ENCODE data around the gene PTPDC1.

PTPDC1 gene, protein sequence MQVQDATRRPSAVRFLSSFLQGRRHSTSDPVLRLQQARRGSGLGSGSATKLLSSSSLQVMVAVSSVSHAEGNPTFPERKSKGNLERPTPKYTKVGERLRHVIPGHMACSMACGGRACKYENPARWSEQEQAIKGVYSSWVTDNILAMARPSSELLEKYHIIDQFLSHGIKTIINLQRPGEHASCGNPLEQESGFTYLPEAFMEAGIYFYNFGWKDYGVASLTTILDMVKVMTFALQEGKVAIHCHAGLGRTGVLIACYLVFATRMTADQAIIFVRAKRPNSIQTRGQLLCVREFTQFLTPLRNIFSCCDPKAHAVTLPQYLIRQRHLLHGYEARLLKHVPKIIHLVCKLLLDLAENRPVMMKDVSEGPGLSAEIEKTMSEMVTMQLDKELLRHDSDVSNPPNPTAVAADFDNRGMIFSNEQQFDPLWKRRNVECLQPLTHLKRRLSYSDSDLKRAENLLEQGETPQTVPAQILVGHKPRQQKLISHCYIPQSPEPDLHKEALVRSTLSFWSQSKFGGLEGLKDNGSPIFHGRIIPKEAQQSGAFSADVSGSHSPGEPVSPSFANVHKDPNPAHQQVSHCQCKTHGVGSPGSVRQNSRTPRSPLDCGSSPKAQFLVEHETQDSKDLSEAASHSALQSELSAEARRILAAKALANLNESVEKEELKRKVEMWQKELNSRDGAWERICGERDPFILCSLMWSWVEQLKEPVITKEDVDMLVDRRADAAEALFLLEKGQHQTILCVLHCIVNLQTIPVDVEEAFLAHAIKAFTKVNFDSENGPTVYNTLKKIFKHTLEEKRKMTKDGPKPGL

DNA sequence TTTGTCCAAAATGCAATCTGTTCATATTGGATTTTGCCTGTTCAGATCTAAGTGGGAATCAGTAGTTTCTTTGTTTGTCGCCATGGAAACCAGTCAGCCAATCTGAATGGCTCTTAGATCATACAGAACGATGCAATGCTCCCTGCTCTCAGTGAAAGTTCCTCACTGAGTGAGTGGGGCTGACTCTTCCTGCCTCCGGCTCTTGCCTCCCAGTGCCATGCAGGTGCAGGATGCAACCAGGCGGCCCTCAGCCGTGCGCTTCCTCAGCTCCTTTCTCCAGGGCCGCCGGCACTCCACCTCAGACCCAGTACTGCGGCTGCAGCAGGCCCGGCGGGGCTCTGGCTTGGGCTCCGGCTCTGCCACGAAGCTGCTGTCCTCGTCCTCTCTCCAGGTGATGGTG, at the start of gene PTPDC1:
Gene PTPDC1, plus strand, starts transcription at position 151 of the 400 bp plus-strand sequence. Its CDS starts 67 bp downstream, at position 218.
- no peak within 1 kb of the TSS for H3K9ac ChIP-seq (ENCODE audit: low read length)
- peaks cover 23% of the 10 kb centered on the region for H3K4me1 ChIP-seq (ENCODE audit: control insufficient read depth, insufficient read depth, low read length)
- no peak within 1 kb of the TSS for H3K4me3 ChIP-seq (ENCODE audit: low read length)
- no peaks in the 10 kb centered on the region for H3K9me3 ChIP-seq (ENCODE audit: control insufficient read depth, low read length)
- no peaks in the 10 kb centered on the region for H3K27me3 ChIP-seq (ENCODE audit: control insufficient read depth, insufficient read depth, low read length)
- H3K36me3 ChIP-seq (ENCODE audit: control insufficient read depth, insufficient read depth, low read length) = no peaks in the 10 kb centered on the region

DNA sequence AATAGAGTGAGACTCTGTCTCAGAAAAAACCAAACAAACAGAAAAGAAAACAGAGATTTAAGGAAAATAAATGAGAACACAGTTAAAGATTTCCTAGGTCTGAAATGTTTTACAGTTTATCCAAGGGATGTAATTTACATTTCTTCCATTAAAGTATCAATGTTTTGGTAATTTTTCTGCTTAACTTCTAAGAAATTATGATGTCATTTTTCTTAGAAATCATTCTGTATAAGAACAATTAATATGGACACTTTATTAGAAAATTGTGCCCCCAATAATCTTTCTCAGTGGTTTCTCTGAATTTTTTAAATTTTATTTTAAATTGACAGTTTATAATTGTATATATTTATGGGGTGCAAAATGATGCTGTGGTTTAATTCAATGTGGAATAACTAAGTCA, 49.8 kb upstream of the PTPDC1 start:
- Histone ChIP-seq H3K27me3 (ENCODE audit: control insufficient read depth, insufficient read depth, low read length) (no peaks in the 10 kb centered on the region), H3K9ac (ENCODE audit: low read length) (no peak overlapping the region), H3K4me1 (ENCODE audit: control insufficient read depth, insufficient read depth, low read length) (no peaks in the 10 kb centered on the region), H3K4me3 (ENCODE audit: low read length) (no peak overlapping the region), H3K9me3 (ENCODE audit: control insufficient read depth, low read length) (no peaks in the 10 kb centered on the region), H3K36me3 (ENCODE audit: control insufficient read depth, insufficient read depth, low read length) (no peaks in the 10 kb centered on the region)

DNA sequence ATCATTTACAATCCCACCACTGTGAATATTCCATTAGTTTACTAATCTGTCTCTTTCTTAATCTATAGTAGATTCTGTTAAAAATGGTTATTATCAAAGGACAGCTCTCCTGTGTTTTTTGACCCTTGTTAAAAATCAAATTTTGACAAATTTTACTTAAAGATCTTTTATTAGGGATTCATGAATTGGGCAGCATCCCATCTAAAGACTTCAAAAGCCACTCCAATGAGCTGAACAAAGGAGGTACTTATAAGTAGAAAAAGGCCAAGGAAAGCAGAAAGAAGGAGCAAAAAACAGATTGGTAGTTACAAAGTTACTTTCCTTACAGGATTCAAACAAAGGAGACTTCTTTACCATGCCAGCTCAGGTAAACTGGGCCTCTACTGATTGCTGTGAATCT, 44.5 kb upstream of the PTPDC1 start:
- H3K9me3 ChIP-seq (ENCODE audit: control insufficient read depth, low read length) = no peaks in the 10 kb centered on the region
- no peaks in the 10 kb centered on the region for H3K27me3 ChIP-seq (ENCODE audit: control insufficient read depth, insufficient read depth, low read length)
- H3K4me3 ChIP-seq (ENCODE audit: low read length) = no peak overlapping the region
- H3K4me1 ChIP-seq (ENCODE audit: control insufficient read depth, insufficient read depth, low read length) = no peaks in the 10 kb centered on the region
- H3K36me3 ChIP-seq (ENCODE audit: control insufficient read depth, insufficient read depth, low read length) = no peaks in the 10 kb centered on the region
- no peak overlapping the region for H3K9ac ChIP-seq (ENCODE audit: low read length)

DNA sequence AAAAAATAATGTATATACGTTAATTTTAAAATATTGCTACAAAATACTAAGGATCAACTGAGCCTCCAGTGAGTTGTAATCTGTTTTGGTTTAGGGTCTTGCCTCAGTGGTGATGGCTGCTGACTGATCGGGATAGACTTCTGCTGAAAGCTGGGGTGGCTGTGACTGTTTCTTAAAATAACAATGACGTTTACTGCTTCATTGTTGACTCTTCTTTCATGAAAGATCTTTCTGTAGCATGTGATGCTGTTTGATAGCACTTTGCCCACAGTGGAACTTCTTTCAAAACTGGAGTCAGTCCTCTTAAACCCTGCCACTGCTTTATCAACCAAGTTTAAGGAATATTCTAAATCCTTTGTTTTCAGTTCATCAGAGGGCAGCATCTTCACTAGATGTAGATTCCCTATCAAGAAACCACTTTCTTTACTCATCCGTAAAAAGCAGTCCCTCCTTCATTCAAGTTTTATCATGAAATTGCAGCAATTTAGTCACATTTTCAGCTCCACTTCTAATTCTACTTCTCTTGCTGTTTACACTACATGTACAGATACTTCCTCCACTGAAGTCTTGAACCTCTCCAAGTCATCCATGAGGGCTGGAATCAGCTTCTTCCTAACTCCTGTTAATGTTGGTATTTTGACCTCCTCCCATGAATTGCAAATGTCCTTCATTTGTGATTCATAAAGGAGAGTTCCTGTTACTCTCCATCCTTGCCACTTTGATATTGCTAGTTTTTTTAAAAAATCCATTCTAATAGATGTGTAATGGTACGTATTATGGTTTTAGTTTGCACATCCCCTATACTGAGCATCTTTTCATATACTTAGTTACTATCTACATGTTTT, 41.5 kb upstream of the PTPDC1 start:
- H3K27me3 ChIP-seq (ENCODE audit: control insufficient read depth, insufficient read depth, low read length) = no peaks in the 10 kb centered on the region
- H3K9ac ChIP-seq (ENCODE audit: low read length) = no peak overlapping the region
- no peaks in the 10 kb centered on the region for H3K36me3 ChIP-seq (ENCODE audit: control insufficient read depth, insufficient read depth, low read length)

DNA sequence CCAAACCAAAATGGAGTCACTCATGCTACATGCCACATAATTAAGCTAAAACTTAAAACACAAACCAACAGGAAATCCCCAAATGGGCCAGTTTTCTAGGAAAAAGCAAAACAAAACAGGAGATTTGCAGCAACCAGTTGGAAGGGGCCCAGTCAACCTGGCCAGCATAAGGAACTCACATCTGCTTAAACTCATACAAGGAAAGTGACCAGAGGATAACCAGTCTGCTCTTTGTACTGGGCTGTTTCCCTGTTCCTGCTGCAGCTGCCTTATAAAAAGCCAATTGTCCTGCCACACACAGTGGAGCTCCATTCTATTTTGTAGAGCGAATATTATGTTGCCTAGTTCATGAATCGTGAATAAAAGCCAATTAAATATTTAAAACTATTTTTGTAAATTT, 29.5 kb upstream of the PTPDC1 start:
- H3K27me3 ChIP-seq (ENCODE audit: control insufficient read depth, insufficient read depth, low read length) = no peaks in the 10 kb centered on the region
- H3K9me3 ChIP-seq (ENCODE audit: control insufficient read depth, low read length) = no peaks in the 10 kb centered on the region
- no peaks in the 10 kb centered on the region for H3K4me1 ChIP-seq (ENCODE audit: control insufficient read depth, insufficient read depth, low read length)
- no peak overlapping the region for H3K9ac ChIP-seq (ENCODE audit: low read length)
- no peak overlapping the region for H3K4me3 ChIP-seq (ENCODE audit: low read length)
- no peaks in the 10 kb centered on the region for H3K36me3 ChIP-seq (ENCODE audit: control insufficient read depth, insufficient read depth, low read length)

More for the DNA sequence above, 41.5 kb upstream of the PTPDC1 start:
- no peaks in the 10 kb centered on the region for H3K4me1 ChIP-seq (ENCODE audit: control insufficient read depth, insufficient read depth, low read length)
- no peaks in the 10 kb centered on the region for H3K9me3 ChIP-seq (ENCODE audit: control insufficient read depth, low read length)
- H3K4me3 ChIP-seq (ENCODE audit: low read length) = no peak overlapping the region

DNA sequence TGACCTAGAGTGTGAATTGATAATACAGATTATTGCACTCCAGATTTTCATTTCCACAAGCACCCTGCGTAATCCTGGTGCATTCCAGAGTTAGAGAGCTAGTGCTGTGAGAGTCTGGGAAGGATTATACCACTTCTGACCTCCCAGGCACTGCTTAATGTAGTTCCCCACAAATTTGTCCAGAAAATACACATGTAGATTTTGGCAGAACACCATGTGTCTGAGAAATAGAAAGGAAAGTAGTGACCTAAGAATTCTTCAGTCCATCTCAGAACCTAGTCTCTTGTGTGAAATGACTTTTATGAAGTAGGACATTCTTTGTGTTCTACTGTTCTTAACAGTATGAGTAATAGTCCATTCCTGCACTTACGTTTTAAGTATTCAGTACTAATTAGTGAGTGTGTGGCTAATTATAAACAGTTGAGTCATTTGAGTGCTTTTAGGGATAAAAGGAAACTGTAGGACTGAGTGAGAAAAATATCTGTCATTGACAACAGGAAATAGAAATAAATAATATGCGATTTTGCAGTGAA, 27.8 kb upstream of the PTPDC1 start:
- no peaks in the 10 kb centered on the region for H3K9me3 ChIP-seq (ENCODE audit: control insufficient read depth, low read length)
- H3K4me3 ChIP-seq (ENCODE audit: low read length) = no peak overlapping the region
- no peaks in the 10 kb centered on the region for H3K27me3 ChIP-seq (ENCODE audit: control insufficient read depth, insufficient read depth, low read length)
- H3K9ac ChIP-seq (ENCODE audit: low read length) = no peak overlapping the region
- no peaks in the 10 kb centered on the region for H3K4me1 ChIP-seq (ENCODE audit: control insufficient read depth, insufficient read depth, low read length)
- H3K36me3 ChIP-seq (ENCODE audit: control insufficient read depth, insufficient read depth, low read length) = no peaks in the 10 kb centered on the region

DNA sequence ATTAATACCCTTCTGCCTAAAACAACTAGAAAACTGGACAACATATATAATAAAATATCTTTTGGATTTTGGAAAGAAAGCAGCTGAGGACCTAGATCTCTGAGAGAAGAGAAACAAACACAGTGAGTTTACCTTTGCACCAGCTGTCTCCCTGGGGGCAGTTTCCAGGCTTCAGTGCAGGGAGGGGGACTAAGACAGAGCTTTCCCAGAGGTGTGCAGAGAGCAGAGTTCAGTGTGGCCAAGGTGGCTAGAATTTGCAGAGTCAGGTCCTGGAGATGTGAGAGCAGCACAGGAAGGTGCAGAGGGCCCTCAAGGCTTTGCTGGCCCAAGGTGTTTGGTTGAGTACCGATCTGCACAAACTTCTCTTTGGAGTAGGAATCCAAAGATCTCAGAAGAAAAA, 26.3 kb upstream of the PTPDC1 start:
- Histone ChIP-seq H3K36me3 (ENCODE audit: control insufficient read depth, insufficient read depth, low read length) (no peaks in the 10 kb centered on the region), H3K4me3 (ENCODE audit: low read length) (no peak overlapping the region), H3K27me3 (ENCODE audit: control insufficient read depth, insufficient read depth, low read length) (no peaks in the 10 kb centered on the region), H3K9me3 (ENCODE audit: control insufficient read depth, low read length) (no peaks in the 10 kb centered on the region), H3K9ac (ENCODE audit: low read length) (no peak overlapping the region), H3K4me1 (ENCODE audit: control insufficient read depth, insufficient read depth, low read length) (no peaks in the 10 kb centered on the region)

DNA sequence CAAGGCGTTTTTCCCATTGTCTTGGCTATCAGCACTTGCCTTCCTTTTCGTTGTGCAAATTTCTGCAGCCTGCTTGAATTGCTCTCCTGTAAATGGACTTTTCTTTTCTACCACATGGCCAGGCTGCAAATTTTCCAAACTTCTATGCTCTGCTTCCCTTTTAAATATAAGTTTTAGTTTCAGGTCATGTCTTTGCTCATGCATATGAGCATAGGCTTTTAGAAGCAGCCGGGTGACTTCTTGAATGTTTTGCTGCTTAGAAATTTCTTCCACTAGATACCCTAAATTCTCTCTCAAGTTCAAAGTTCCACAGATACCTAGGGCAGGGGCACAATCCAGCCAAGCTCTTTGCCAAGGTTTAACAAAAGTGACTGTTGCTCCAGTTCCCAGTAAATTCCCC, 22.4 kb upstream of the PTPDC1 start:
- no peak overlapping the region for H3K4me3 ChIP-seq (ENCODE audit: low read length)
- peaks cover 11% of the 10 kb centered on the region for H3K4me1 ChIP-seq (ENCODE audit: control insufficient read depth, insufficient read depth, low read length)
- H3K36me3 ChIP-seq (ENCODE audit: control insufficient read depth, insufficient read depth, low read length) = no peaks in the 10 kb centered on the region
- no peaks in the 10 kb centered on the region for H3K9me3 ChIP-seq (ENCODE audit: control insufficient read depth, low read length)
- H3K9ac ChIP-seq (ENCODE audit: low read length) = no peak overlapping the region
- no peaks in the 10 kb centered on the region for H3K27me3 ChIP-seq (ENCODE audit: control insufficient read depth, insufficient read depth, low read length)

DNA sequence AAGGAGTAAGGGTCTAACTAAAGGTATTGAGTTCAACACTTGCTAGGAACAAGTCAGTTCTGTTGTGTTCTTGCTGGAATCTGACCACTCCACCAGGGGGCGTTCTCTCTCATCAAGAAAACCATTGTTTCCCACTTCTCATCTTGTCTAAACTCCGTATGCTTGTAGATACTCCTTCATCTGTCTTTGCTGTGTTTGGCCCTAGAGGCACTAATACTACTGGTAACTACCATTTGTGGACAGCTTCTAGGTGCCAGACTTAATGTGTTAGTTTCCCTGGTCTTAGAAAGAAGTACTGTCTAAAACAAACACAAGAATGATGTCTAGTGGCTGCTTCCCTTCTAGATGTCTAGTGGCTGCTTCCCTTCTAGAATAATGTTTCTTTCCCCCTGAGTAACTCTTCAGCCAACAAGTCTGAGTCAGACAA, 18.7 kb upstream of the PTPDC1 start:
- H3K36me3 ChIP-seq (ENCODE audit: control insufficient read depth, insufficient read depth, low read length) = no peaks in the 10 kb centered on the region
- H3K9ac ChIP-seq (ENCODE audit: low read length) = no peak overlapping the region
- H3K9me3 ChIP-seq (ENCODE audit: control insufficient read depth, low read length) = no peaks in the 10 kb centered on the region
- no peaks in the 10 kb centered on the region for H3K27me3 ChIP-seq (ENCODE audit: control insufficient read depth, insufficient read depth, low read length)
- no peak overlapping the region for H3K4me3 ChIP-seq (ENCODE audit: low read length)
- H3K4me1 ChIP-seq (ENCODE audit: control insufficient read depth, insufficient read depth, low read length) = peaks cover 11% of the 10 kb centered on the region

DNA sequence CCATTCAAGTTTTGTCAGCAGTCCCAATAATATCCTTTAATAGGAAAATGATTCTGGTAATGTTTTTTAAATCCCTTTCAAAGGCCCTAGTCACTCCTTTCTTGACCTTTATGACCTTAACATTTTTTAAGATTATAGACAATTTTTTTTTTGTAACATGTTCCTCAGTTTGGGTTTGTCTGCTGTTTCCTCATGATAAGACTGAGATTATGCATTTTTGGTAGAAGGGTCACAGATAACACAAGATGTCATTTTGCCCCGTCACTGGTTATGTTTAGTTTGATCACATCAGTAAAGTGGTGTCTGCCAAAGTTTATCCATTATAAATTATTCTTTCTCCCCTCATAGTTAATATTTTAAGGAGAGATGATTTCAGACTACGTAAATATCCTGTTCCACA, 16.0 kb upstream of the PTPDC1 start:
- H3K4me3 ChIP-seq (ENCODE audit: low read length) = no peak overlapping the region
- no peaks in the 10 kb centered on the region for H3K36me3 ChIP-seq (ENCODE audit: control insufficient read depth, insufficient read depth, low read length)
- H3K27me3 ChIP-seq (ENCODE audit: control insufficient read depth, insufficient read depth, low read length) = no peaks in the 10 kb centered on the region
- H3K9me3 ChIP-seq (ENCODE audit: control insufficient read depth, low read length) = no peaks in the 10 kb centered on the region
- H3K9ac ChIP-seq (ENCODE audit: low read length) = no peak overlapping the region
- H3K4me1 ChIP-seq (ENCODE audit: control insufficient read depth, insufficient read depth, low read length) = peaks cover 11% of the 10 kb centered on the region

DNA sequence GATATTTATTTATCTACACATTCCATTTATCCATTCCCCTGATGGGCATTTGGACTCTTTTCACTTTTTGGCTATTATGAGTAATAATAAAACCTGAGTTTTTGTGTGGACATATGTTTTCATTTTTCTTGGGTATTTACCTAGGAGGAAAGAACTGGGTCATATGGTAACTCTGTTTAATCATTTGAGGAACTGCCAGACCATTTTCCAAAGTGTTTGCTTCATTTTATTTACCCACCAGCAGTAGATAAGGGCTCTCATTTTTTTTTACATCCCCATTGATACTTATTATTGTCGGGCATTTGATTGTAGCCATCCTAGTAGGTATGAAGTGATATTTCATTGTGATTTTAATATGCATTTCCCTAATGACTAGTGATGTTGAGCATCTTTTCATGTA, 7.7 kb upstream of the PTPDC1 start:
- Histone ChIP-seq H3K4me3 (ENCODE audit: low read length) (no peak overlapping the region), H3K36me3 (ENCODE audit: control insufficient read depth, insufficient read depth, low read length) (no peaks in the 10 kb centered on the region), H3K9ac (ENCODE audit: low read length) (no peak overlapping the region), H3K9me3 (ENCODE audit: control insufficient read depth, low read length) (no peaks in the 10 kb centered on the region), H3K4me1 (ENCODE audit: control insufficient read depth, insufficient read depth, low read length) (peaks cover 14% of the 10 kb centered on the region), H3K27me3 (ENCODE audit: control insufficient read depth, insufficient read depth, low read length) (no peaks in the 10 kb centered on the region)
